Measurements from ENCODE around the gene GARIN1A.

GRCh38 chr7:128708235-128708634 is 36.1 kb downstream of the GARIN1A start:
- no peak for TF ChIP-seq EZH2 (IDR thresholded peaks at IDR 0.05; ENCODE audit: borderline replicate concordance, insufficient read depth, low read length, poor library complexity, severe bottlenecking)
- no peak for TF ChIP-seq CTCF (IDR thresholded peaks at IDR 0.05; ENCODE audit: poor library complexity, severe bottlenecking)

All from neural cell (in vitro differentiated cells).